Activated CD4-positive, alpha-beta T cell treated with anti-CD3 and anti-CD28 coated beads for 36 hours (primary cell): ENCODE measurements around the gene AFG1L. TPM values are rescaled to one million over a fixed set of nuclear protein-coding genes. Genes with fewer than 3 reads are reported as not detected.

Experiments used
- ATAC-seq: fragments of 200-7000 bp; cut with Tn5 transposase; one replicate; pipeline ENCODE4 v1.10.0; 2021; ENCODE audit warnings: mild to moderate bottlenecking, moderate library complexity
- CTCF ChIA-PET: fragments of 350-600 bp; sonication (Branson Sonifier 250); formaldehyde crosslinking; loops from one replicate; lab custom pipeline; 2021; ENCODE audit warnings: antibody characterized with exemption; lab: Charles Lee
- POLR2A ChIA-PET: fragments of 350-600 bp; sonication (Branson Sonifier 250); formaldehyde crosslinking; loops from one replicate; lab custom pipeline; 2021; ENCODE audit warnings: antibody characterized with exemption, inconsistent platforms; lab: Charles Lee
- DNase-seq: peaks from one replicate; pipeline ENCODE4 v3.0.0-alpha.2; 2020
- H3K27ac Mint-ChIP-seq: one replicate; pipeline ENCODE4 v1.8.0; 2021; ENCODE audit warnings: mixed read lengths
- H3K27me3 Mint-ChIP-seq: one replicate; pipeline ENCODE4 v1.8.0; 2021; ENCODE audit warnings: mixed read lengths
- H3K36me3 Mint-ChIP-seq: one replicate; pipeline ENCODE4 v1.8.0; 2021; ENCODE audit warnings: low read depth, mixed read lengths
- H3K4me1 Mint-ChIP-seq: one replicate; pipeline ENCODE4 v1.8.0; 2021; ENCODE audit warnings: mixed read lengths
- H3K4me3 Mint-ChIP-seq: one replicate; pipeline ENCODE4 v1.8.0; 2021; ENCODE audit warnings: mild to moderate bottlenecking, moderate library complexity, mixed read lengths
- H3K9me3 Mint-ChIP-seq: one replicate; pipeline ENCODE4 v1.8.0; 2021; ENCODE audit warnings: low read depth, mixed read lengths
- intact Hi-C, 2 experiments: fragments of 100-400 bp; cut with DNase I in 1 of 2; cut with micrococcal nuclease in 1 of 2; formaldehyde crosslinking; loops; one replicate each; pipeline versions ENCODE4 v1.14.2 to v1.15.1; 2022 to 2024; cut with DNase I, micrococcal nuclease
- total RNA-seq, 2 experiments: library from RNA; stranded (reverse); gene quantifications; one replicate each; pipeline ENCODE4 v1.2.3, GENCODE V29; 2021

AFG1L gene
- total RNA-seq, 2 experiments from 2014 or later, result 6.6 TPM

GRCh38 chr6:108417027-108417426, 122.2 kb downstream of the AFG1L start:
- no peak for ATAC-seq
- Mint-ChIP-seq H3K27ac (no peak overlapping the region), H3K27me3 (peaks cover 2% of the 10 kb centered on the region), H3K9me3 (peaks cover 17% of the 10 kb centered on the region), H3K36me3 (peaks cover 2% of the 10 kb centered on the region), H3K4me3 (no peak overlapping the region), H3K4me1 (no peaks in the 10 kb centered on the region)
- DNase-seq, result no peak
- POLR2A ChIA-PET, result no interaction called here
- intact Hi-C loops, result no loop called here
- CTCF ChIA-PET, result no interaction called here

- peaks cover 2% of the 10 kb centered on the region for H3K9me3 Mint-ChIP-seq
- no peak overlapping the region for H3K4me3 Mint-ChIP-seq
- ATAC-seq, result no peak
- CTCF ChIA-PET, result interaction anchor here (0.7 kb wide), 1 partner anchor 16 kb away, joined by 3 read pairs; no protein-coding TSS in a partner anchor
- POLR2A ChIA-PET, result interaction anchor here (0.8 kb wide), 1 partner anchor 298 kb away, joined by 6 read pairs; no protein-coding TSS in a partner anchor
- peaks cover 2% of the 10 kb centered on the region for H3K27me3 Mint-ChIP-seq
- no peaks in the 10 kb centered on the region for H3K4me1 Mint-ChIP-seq
- H3K27ac Mint-ChIP-seq, result no peak overlapping the region
- no peak for DNase-seq
- intact Hi-C loops, result no loop called here
- no peaks in the 10 kb centered on the region for H3K36me3 Mint-ChIP-seq
Measured at GRCh38 chr6:108419474-108419873, 124.6 kb downstream of the AFG1L start.

- ATAC-seq (no peak), DNase-seq (no peak)
- H3K9me3 Mint-ChIP-seq, result peaks cover 2% of the 10 kb centered on the region
- H3K4me3 Mint-ChIP-seq, result no peak overlapping the region
- H3K27ac Mint-ChIP-seq, result no peak overlapping the region
- POLR2A ChIA-PET, result interaction anchor here (0.8 kb wide), 1 partner anchor 299 kb away, joined by 6 read pairs; no protein-coding TSS in a partner anchor
- H3K36me3 Mint-ChIP-seq, result no peaks in the 10 kb centered on the region
- H3K4me1 Mint-ChIP-seq, result no peaks in the 10 kb centered on the region
- H3K27me3 Mint-ChIP-seq, result peaks cover 2% of the 10 kb centered on the region
- CTCF ChIA-PET, result no interaction called here
- intact Hi-C loops, result no loop called here
Measured at GRCh38 chr6:108419934-108420609, 125.2 kb downstream of the AFG1L start.

- peaks cover 2% of the 10 kb centered on the region for H3K27me3 Mint-ChIP-seq
- no peaks in the 10 kb centered on the region for H3K4me1 Mint-ChIP-seq
- ATAC-seq (no peak), DNase-seq (no peak)
- no peaks in the 10 kb centered on the region for H3K9me3 Mint-ChIP-seq
- H3K4me3 Mint-ChIP-seq, result no peak overlapping the region
- no peak overlapping the region for H3K27ac Mint-ChIP-seq
- CTCF ChIA-PET, result interaction anchor here (0.8 to 1.8 kb wide), 3 partner anchors 14 to 100 kb away, joined by 4 read pairs; no protein-coding TSS in a partner anchor
- intact Hi-C loops, result no loop called here
- no peaks in the 10 kb centered on the region for H3K36me3 Mint-ChIP-seq
- POLR2A ChIA-PET, result interaction anchor here (0.6 kb wide), 1 partner anchor 155 kb away, joined by 3 read pairs; no protein-coding TSS in a partner anchor
Measured at GRCh38 chr6:108421366-108421765, 126.5 kb downstream of the AFG1L start.

- DNase-seq (no peak), ATAC-seq (no peak)
- Mint-ChIP-seq H3K4me3 (no peak overlapping the region), H3K27me3 (peaks cover 2% of the 10 kb centered on the region), H3K9me3 (peaks cover 2% of the 10 kb centered on the region), H3K27ac (no peak overlapping the region), H3K4me1 (no peaks in the 10 kb centered on the region), H3K36me3 (peaks cover 6% of the 10 kb centered on the region)
- POLR2A ChIA-PET, result no interaction called here
- intact Hi-C loops, result no loop called here
- CTCF ChIA-PET, result interaction anchor here (1.0 kb wide), 1 partner anchor 10 kb away, joined by 4 read pairs; no protein-coding TSS in a partner anchor
Measured at GRCh38 chr6:108423982-108424705, 129.3 kb downstream of the AFG1L start.

- Mint-ChIP-seq H3K36me3 (peaks cover 6% of the 10 kb centered on the region), H3K27ac (no peak overlapping the region), H3K9me3 (peaks cover 2% of the 10 kb centered on the region), H3K4me1 (no peaks in the 10 kb centered on the region), H3K4me3 (no peak overlapping the region), H3K27me3 (no peaks in the 10 kb centered on the region)
- ChIA-PET CTCF (interaction anchor here (0.6 kb wide), 1 partner anchor 11 kb away, joined by 3 read pairs; no protein-coding TSS in a partner anchor), POLR2A (no interaction called here)
- ATAC-seq, result no peak
- intact Hi-C loops, result no loop called here
- DNase-seq, result no peak
Measured at GRCh38 chr6:108425428-108425827, 130.6 kb downstream of the AFG1L start.

GRCh38 chr6:108432143-108432542, 137.3 kb downstream of the AFG1L start:
- H3K27ac Mint-ChIP-seq, result no peak overlapping the region
- intact Hi-C loops, result no loop called here
- CTCF ChIA-PET, result interaction anchor here (0.6 kb wide), 1 partner anchor 491 kb away, joined by 3 read pairs; no protein-coding TSS in a partner anchor
- H3K27me3 Mint-ChIP-seq, result peaks cover 8% of the 10 kb centered on the region
- peaks cover 2% of the 10 kb centered on the region for H3K9me3 Mint-ChIP-seq
- peaks cover 6% of the 10 kb centered on the region for H3K36me3 Mint-ChIP-seq
- POLR2A ChIA-PET, result interaction anchor here (1.2 kb wide), 1 partner anchor 13 kb away, joined by 3 read pairs; no protein-coding TSS in a partner anchor
- H3K4me3 Mint-ChIP-seq, result no peak overlapping the region
- H3K4me1 Mint-ChIP-seq, result peaks cover 3% of the 10 kb centered on the region
- no peak for DNase-seq
- no peak for ATAC-seq

- DNase-seq (no peak), ATAC-seq (no peak)
- CTCF ChIA-PET, result interaction anchor here (0.6 kb wide), 2 partner anchors 336 to 490 kb away, joined by 3 read pairs; no protein-coding TSS in a partner anchor
- Mint-ChIP-seq H3K36me3 (peaks cover 6% of the 10 kb centered on the region), H3K4me1 (peaks cover 3% of the 10 kb centered on the region), H3K9me3 (peaks cover 2% of the 10 kb centered on the region), H3K4me3 (no peak overlapping the region), H3K27ac (no peak overlapping the region), H3K27me3 (peaks cover 11% of the 10 kb centered on the region)
- POLR2A ChIA-PET, result interaction anchor here (1.2 kb wide), 1 partner anchor 12 kb away, joined by 3 read pairs; no protein-coding TSS in a partner anchor
- intact Hi-C loops, result no loop called here
Measured at GRCh38 chr6:108432792-108433191, 137.9 kb downstream of the AFG1L start.

- ATAC-seq (no peak), DNase-seq (no peak)
- Mint-ChIP-seq H3K4me1 (peaks cover 3% of the 10 kb centered on the region), H3K4me3 (no peak overlapping the region), H3K27ac (no peak overlapping the region), H3K36me3 (no peaks in the 10 kb centered on the region), H3K27me3 (peaks cover 22% of the 10 kb centered on the region), H3K9me3 (no peaks in the 10 kb centered on the region)
- ChIA-PET POLR2A (no interaction called here), CTCF (interaction anchor here (0.6 to 1.3 kb wide), 3 partner anchors 9 to 58 kb away, joined by 3 to 4 read pairs (median 3); no protein-coding TSS in a partner anchor)
- intact Hi-C loops, result no loop called here
Measured at GRCh38 chr6:108434222-108434621, 139.4 kb downstream of the AFG1L start.

GRCh38 chr6:108435391-108435790, 140.5 kb downstream of the AFG1L start:
- Mint-ChIP-seq H3K36me3 (no peaks in the 10 kb centered on the region), H3K27me3 (peaks cover 22% of the 10 kb centered on the region), H3K9me3 (no peaks in the 10 kb centered on the region), H3K4me3 (no peak overlapping the region), H3K4me1 (peaks cover 3% of the 10 kb centered on the region), H3K27ac (no peak overlapping the region)
- ATAC-seq, result no peak
- CTCF ChIA-PET, result interaction anchor here (0.6 to 0.9 kb wide), 2 partner anchors 10 to 16 kb away, joined by 3 read pairs; no protein-coding TSS in a partner anchor
- no peak for DNase-seq
- POLR2A ChIA-PET, result no interaction called here
- intact Hi-C loops, result no loop called here

GRCh38 chr6:108436771-108437170, 141.9 kb downstream of the AFG1L start:
- no peak overlapping the region for H3K27ac Mint-ChIP-seq
- H3K4me1 Mint-ChIP-seq, result peaks cover 3% of the 10 kb centered on the region
- ChIA-PET POLR2A (no interaction called here), CTCF (interaction anchor here (0.6 to 0.9 kb wide), 2 partner anchors 11 to 32 kb away, joined by 3 read pairs; no protein-coding TSS in a partner anchor)
- H3K27me3 Mint-ChIP-seq, result peaks cover 24% of the 10 kb centered on the region
- intact Hi-C loops, result no loop called here
- no peaks in the 10 kb centered on the region for H3K9me3 Mint-ChIP-seq
- no peaks in the 10 kb centered on the region for H3K36me3 Mint-ChIP-seq
- ATAC-seq, result no peak
- DNase-seq, result no peak
- no peak overlapping the region for H3K4me3 Mint-ChIP-seq
